Erythroblast (primary cell): ENCODE results near the gene ADGRF4.

ENCODE experiments used
- GATA1 ChIP-seq: IDR thresholded peaks from 2 replicates; pipeline ENCODE4 v1.6.1; 2011; ENCODE audit warnings: low read depth, mild to moderate bottlenecking, control low read depth, low read length, moderate library complexity
- POLR2A ChIP-seq: IDR thresholded peaks from 2 replicates; pipeline ENCODE4 v1.6.1; 2011; ENCODE audit warnings: mild to moderate bottlenecking, low read length

- TF ChIP-seq POLR2A, result no peak
- no peak for TF ChIP-seq GATA1
Observed at GRCh38 chr6:47716207-47716606, 17.8 kb downstream of the ADGRF4 start.
